ENCODE results near the gene C1QTNF4.
"Not testable (repeated sequence)": the region's sequence is repeated elsewhere in the genome, so short reads cannot be mapped to it uniquely, and the experiment has no call there.

Gene C1QTNF4

GRCh38 chr11:47565340-47566148 lies 28.7 kb downstream of the C1QTNF4 start, which contains the start of gene PTPMT1:
PTPMT1 (plus strand) TSS chr11:47565599; CDS start chr11:47565623, 24 bp downstream.
- DNase-seq (ENCODE audit: low read depth) = peak; percentile 40

- DNase-seq (ENCODE audit: low read depth) = no peak
Measured at GRCh38 chr11:47564933-47565339, 29.3 kb downstream of the C1QTNF4 start.

GRCh38 chr11:47564366-47564765 lies 29.8 kb downstream of the C1QTNF4 start:
- not testable (repeated sequence) for DNase-seq (ENCODE audit: low read depth)

GRCh38 chr11:47562393-47562792 lies 31.8 kb downstream of the C1QTNF4 start:
- DNase-seq (ENCODE audit: low read depth) = not testable (repeated sequence)

GRCh38 chr11:47560426-47560825 lies 33.8 kb downstream of the C1QTNF4 start:
- no peak for DNase-seq (ENCODE audit: low read depth)

- no peak for DNase-seq (ENCODE audit: low read depth)
Measured at GRCh38 chr11:47558695-47559094, 35.5 kb downstream of the C1QTNF4 start.

GRCh38 chr11:47557004-47557403 lies 37.2 kb downstream of the C1QTNF4 start:
- not testable (repeated sequence) for DNase-seq (ENCODE audit: low read depth)

GRCh38 chr11:47553406-47553743 lies 40.8 kb downstream of the C1QTNF4 start:
- DNase-seq (ENCODE audit: low read depth) = no peak

- peak; percentile 82 for DNase-seq (ENCODE audit: low read depth)
Measured at GRCh38 chr11:47552566-47553405, 41.4 kb downstream of the C1QTNF4 start, which contains the start of gene CELF1. CELF1 (minus strand) TSS chr11:47553132; CDS start chr11:47499523, 53,609 bp downstream.

- DNase-seq (ENCODE audit: low read depth) = no peak
Measured at GRCh38 chr11:47552056-47552565, 42.1 kb downstream of the C1QTNF4 start.

GRCh38 chr11:47551086-47551485 lies 43.1 kb downstream of the C1QTNF4 start:
- no peak for DNase-seq (ENCODE audit: low read depth)

- no peak for DNase-seq (ENCODE audit: low read depth)
Measured at GRCh38 chr11:47550288-47551047, 43.7 kb downstream of the C1QTNF4 start.

GRCh38 chr11:47546274-47546673 lies 47.9 kb downstream of the C1QTNF4 start:
- not testable (repeated sequence) for DNase-seq (ENCODE audit: low read depth)

- DNase-seq (ENCODE audit: low read depth) = no peak
Measured at GRCh38 chr11:47545298-47545697, 48.9 kb downstream of the C1QTNF4 start.

GRCh38 chr11:47541070-47541469 lies 53.1 kb downstream of the C1QTNF4 start:
- DNase-seq (ENCODE audit: low read depth) = no peak

GRCh38 chr11:47539681-47540039 lies 54.6 kb downstream of the C1QTNF4 start:
- DNase-seq (ENCODE audit: low read depth) = no peak
